Measurements from ENCODE around the gene ABHD4.

The ABHD4 gene

GRCh38 chr14:22653012-22653621 is 55.0 kb downstream of the ABHD4 start:
- H3K9ac ChIP-seq (ENCODE audit: low read length): no peak overlapping the region
- H2AFZ ChIP-seq (ENCODE audit: low read depth, low read length): no peak overlapping the region
- no peaks in the 10 kb centered on the region for H3K36me3 ChIP-seq (replicated peaks; ENCODE audit: low read depth, low read length)
- H3K27me3 ChIP-seq (ENCODE audit: low read depth, low read length): peaks cover 11% of the 10 kb centered on the region
- H3K4me2 ChIP-seq (ENCODE audit: low read length): no peak overlapping the region
- no peaks in the 10 kb centered on the region for H3K79me2 ChIP-seq (ENCODE audit: low read length)
- H3K9me3 ChIP-seq (ENCODE audit: insufficient read depth, low read length): no peaks in the 10 kb centered on the region
- no peaks in the 10 kb centered on the region for H4K20me1 ChIP-seq (ENCODE audit: insufficient read depth, low read length)
- H3K4me3 ChIP-seq (ENCODE audit: low read length): no peak overlapping the region
- H3K4me1 ChIP-seq (ENCODE audit: low read length): peaks cover 7% of the 10 kb centered on the region; the same call in 1 of the 2 replicates
- no peak overlapping the region for H3K27ac ChIP-seq (ENCODE audit: low read length)
- TF ChIP-seq, protein P1, sequence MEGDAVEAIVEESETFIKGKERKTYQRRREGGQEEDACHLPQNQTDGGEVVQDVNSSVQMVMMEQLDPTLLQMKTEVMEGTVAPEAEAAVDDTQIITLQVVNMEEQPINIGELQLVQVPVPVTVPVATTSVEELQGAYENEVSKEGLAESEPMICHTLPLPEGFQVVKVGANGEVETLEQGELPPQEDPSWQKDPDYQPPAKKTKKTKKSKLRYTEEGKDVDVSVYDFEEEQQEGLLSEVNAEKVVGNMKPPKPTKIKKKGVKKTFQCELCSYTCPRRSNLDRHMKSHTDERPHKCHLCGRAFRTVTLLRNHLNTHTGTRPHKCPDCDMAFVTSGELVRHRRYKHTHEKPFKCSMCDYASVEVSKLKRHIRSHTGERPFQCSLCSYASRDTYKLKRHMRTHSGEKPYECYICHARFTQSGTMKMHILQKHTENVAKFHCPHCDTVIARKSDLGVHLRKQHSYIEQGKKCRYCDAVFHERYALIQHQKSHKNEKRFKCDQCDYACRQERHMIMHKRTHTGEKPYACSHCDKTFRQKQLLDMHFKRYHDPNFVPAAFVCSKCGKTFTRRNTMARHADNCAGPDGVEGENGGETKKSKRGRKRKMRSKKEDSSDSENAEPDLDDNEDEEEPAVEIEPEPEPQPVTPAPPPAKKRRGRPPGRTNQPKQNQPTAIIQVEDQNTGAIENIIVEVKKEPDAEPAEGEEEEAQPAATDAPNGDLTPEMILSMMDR (IDR thresholded peaks at IDR 0.05; ENCODE audit: low read depth, low read length): peak; percentile 74
- no peak for TF ChIP-seq EZH2phosphoT487 (IDR thresholded peaks at IDR 0.05; ENCODE audit: low read depth)

DNA sequence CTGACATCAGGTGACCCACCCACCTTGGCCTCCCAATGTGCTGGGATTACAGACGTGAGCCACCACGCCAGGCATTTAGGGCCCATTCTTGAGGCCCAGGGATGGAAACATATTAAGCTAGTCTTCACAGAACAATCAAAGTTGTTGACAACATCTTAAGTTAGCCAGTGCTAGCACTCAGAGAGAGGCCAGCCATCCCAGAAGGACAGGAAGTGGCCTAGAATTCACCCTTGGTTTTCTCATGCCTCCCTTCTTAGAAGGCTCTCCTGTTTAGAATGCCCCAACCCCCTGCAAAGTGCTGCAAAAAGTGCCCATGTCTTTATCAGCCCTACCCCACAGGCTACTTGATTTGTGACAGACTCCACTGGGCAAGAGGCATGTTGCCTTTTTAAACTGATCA is 58.1 kb downstream of the ABHD4 start:
- Histone ChIP-seq H3K27me3 (ENCODE audit: low read depth, low read length) (peaks cover 3% of the 10 kb centered on the region; the same call in 1 of the 2 replicates), H3K36me3 (replicated peaks; ENCODE audit: low read depth, low read length) (no peaks in the 10 kb centered on the region), H3K27ac (ENCODE audit: low read length) (no peak overlapping the region), H3K9ac (ENCODE audit: low read length) (no peak overlapping the region), H3K4me2 (ENCODE audit: low read length) (no peak overlapping the region), H3K4me3 (ENCODE audit: low read length) (no peak overlapping the region), H3K9me3 (ENCODE audit: insufficient read depth, low read length) (no peaks in the 10 kb centered on the region), H3K4me1 (ENCODE audit: low read length) (peaks cover 7% of the 10 kb centered on the region; the same call in 1 of the 2 replicates), H4K20me1 (ENCODE audit: insufficient read depth, low read length) (no peaks in the 10 kb centered on the region), H2AFZ (ENCODE audit: low read depth, low read length) (no peak overlapping the region), H3K79me2 (ENCODE audit: low read length) (no peaks in the 10 kb centered on the region)
- TF ChIP-seq EZH2phosphoT487 (IDR thresholded peaks at IDR 0.05; ENCODE audit: low read depth): no peak
- TF ChIP-seq, protein P1 (IDR thresholded peaks at IDR 0.05; ENCODE audit: low read depth, low read length): no peak

GRCh38 chr14:22656945-22657731 is 59.0 kb downstream of the ABHD4 start:
- Histone ChIP-seq H3K9ac (ENCODE audit: low read length) (no peak overlapping the region), H3K27ac (ENCODE audit: low read length) (no peak overlapping the region), H2AFZ (ENCODE audit: low read depth, low read length) (no peak overlapping the region), H3K27me3 (ENCODE audit: low read depth, low read length) (0 out of 2 replicates have a peak, but pooled peaks cover 3% of the 10 kb centered on the region), H3K79me2 (ENCODE audit: low read length) (no peaks in the 10 kb centered on the region), H3K4me1 (ENCODE audit: low read length) (peaks cover 7% of the 10 kb centered on the region; the same call in 1 of the 2 replicates), H4K20me1 (ENCODE audit: insufficient read depth, low read length) (no peaks in the 10 kb centered on the region), H3K9me3 (ENCODE audit: insufficient read depth, low read length) (no peaks in the 10 kb centered on the region), H3K4me3 (ENCODE audit: low read length) (no peak overlapping the region), H3K36me3 (replicated peaks; ENCODE audit: low read depth, low read length) (no peaks in the 10 kb centered on the region), H3K4me2 (ENCODE audit: low read length) (no peak overlapping the region)
- no peak for TF ChIP-seq EZH2phosphoT487 (IDR thresholded peaks at IDR 0.05; ENCODE audit: low read depth)
- TF ChIP-seq, protein P1 (IDR thresholded peaks at IDR 0.05; ENCODE audit: low read depth, low read length): no peak

DNA sequence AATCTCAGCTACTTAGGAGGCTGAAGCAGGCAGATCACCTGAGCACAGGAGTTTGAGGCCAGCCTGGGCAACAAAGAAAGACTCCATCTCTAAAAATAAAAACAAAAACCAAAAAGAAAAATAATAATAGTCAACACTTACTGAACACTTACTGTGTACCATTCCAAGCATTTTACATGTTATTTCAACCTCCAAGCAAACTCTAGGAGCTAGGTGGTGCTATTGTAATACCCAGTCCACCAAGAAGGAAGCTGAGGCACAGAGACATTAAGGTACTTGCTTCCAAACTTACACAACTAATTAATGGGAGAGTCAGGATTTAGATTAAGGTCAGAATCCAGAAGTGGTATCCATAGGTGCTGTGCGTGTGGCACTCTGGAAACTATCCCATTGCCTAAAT is 59.8 kb downstream of the ABHD4 start:
- Histone ChIP-seq H3K27me3 (ENCODE audit: low read depth, low read length) (0 out of 2 replicates have a peak, but pooled peaks cover 3% of the 10 kb centered on the region), H3K36me3 (replicated peaks; ENCODE audit: low read depth, low read length) (no peaks in the 10 kb centered on the region), H3K4me3 (ENCODE audit: low read length) (no peak overlapping the region), H3K9ac (ENCODE audit: low read length) (no peak overlapping the region), H3K4me1 (ENCODE audit: low read length) (peaks cover 7% of the 10 kb centered on the region; the same call in 1 of the 2 replicates), H4K20me1 (ENCODE audit: insufficient read depth, low read length) (no peaks in the 10 kb centered on the region), H3K4me2 (ENCODE audit: low read length) (no peak overlapping the region), H3K9me3 (ENCODE audit: insufficient read depth, low read length) (no peaks in the 10 kb centered on the region), H2AFZ (ENCODE audit: low read depth, low read length) (no peak overlapping the region), H3K79me2 (ENCODE audit: low read length) (no peaks in the 10 kb centered on the region), H3K27ac (ENCODE audit: low read length) (no peak overlapping the region)
- TF ChIP-seq, protein P1 (IDR thresholded peaks at IDR 0.05; ENCODE audit: low read depth, low read length): peak; percentile 70
- TF ChIP-seq EZH2phosphoT487 (IDR thresholded peaks at IDR 0.05; ENCODE audit: low read depth): no peak

Data from OCI-LY3 (cell line).